Measurements from ENCODE around the gene GNG12.

- TF ChIP-seq, protein P1, sequence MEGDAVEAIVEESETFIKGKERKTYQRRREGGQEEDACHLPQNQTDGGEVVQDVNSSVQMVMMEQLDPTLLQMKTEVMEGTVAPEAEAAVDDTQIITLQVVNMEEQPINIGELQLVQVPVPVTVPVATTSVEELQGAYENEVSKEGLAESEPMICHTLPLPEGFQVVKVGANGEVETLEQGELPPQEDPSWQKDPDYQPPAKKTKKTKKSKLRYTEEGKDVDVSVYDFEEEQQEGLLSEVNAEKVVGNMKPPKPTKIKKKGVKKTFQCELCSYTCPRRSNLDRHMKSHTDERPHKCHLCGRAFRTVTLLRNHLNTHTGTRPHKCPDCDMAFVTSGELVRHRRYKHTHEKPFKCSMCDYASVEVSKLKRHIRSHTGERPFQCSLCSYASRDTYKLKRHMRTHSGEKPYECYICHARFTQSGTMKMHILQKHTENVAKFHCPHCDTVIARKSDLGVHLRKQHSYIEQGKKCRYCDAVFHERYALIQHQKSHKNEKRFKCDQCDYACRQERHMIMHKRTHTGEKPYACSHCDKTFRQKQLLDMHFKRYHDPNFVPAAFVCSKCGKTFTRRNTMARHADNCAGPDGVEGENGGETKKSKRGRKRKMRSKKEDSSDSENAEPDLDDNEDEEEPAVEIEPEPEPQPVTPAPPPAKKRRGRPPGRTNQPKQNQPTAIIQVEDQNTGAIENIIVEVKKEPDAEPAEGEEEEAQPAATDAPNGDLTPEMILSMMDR (IDR thresholded peaks at IDR 0.05) = no peak
- no peak for TF ChIP-seq POLR2AphosphoS5 (IDR thresholded peaks at IDR 0.05; ENCODE audit: low read depth, low read length)
Observed at GRCh38 chr1:67711855-67712212, 121.4 kb downstream of the GNG12 start.

All from Panc1 (cell line).